T-helper 9 cell (primary cell): ENCODE measurements around the gene WDSUB1.

ENCODE experiments used
- DNase-seq: peaks from one replicate; pipeline ENCODE4 v3.0.0-alpha.2; 2020
- total RNA-seq, 2 donors: gene quantifications; one replicate each; lab custom pipeline; 2026; lab: John Stamatoyannopoulos, UW

Gene WDSUB1
- total RNA-seq = 5.6 to 9.4 reads per million in 2 donors

- no peak for DNase-seq
Measured at GRCh38 chr2:159285929-159286708, at the start of gene WDSUB1. TSS of gene WDSUB1 (minus strand) at chr2:159286703. CDS start at chr2:159283069, 3,634 bp downstream.

- DNase-seq = no peak
Measured at GRCh38 chr2:159326569-159327255, 40.2 kb upstream of the WDSUB1 start.

GRCh38 chr2:159322419-159322818 is 35.9 kb upstream of the WDSUB1 start:
- no peak for DNase-seq

- no peak for DNase-seq
Measured at GRCh38 chr2:159317392-159318088, 31.0 kb upstream of the WDSUB1 start.

GRCh38 chr2:159307942-159308341 is 21.4 kb upstream of the WDSUB1 start:
- no peak for DNase-seq

- DNase-seq = no peak
Measured at GRCh38 chr2:159300586-159300985, 14.1 kb upstream of the WDSUB1 start.

- DNase-seq = no peak
Measured at GRCh38 chr2:159298967-159299366, 12.5 kb upstream of the WDSUB1 start.

GRCh38 chr2:159297042-159297707 is 10.7 kb upstream of the WDSUB1 start:
- DNase-seq = no peak

GRCh38 chr2:159292157-159292556 is 5.7 kb upstream of the WDSUB1 start:
- DNase-seq = no peak

- no peak for DNase-seq
Measured at GRCh38 chr2:159290289-159290907, 3.9 kb upstream of the WDSUB1 start.

- DNase-seq = no peak
Measured at GRCh38 chr2:159287733-159288132, 1.2 kb upstream of the WDSUB1 start.

GRCh38 chr2:159286709-159287441 is 372 bp upstream of the WDSUB1 start:
- peak; percentile 98 for DNase-seq

GRCh38 chr2:159285433-159285832 is 1.1 kb downstream of the WDSUB1 start:
- no peak for DNase-seq

- DNase-seq = no peak
Measured at GRCh38 chr2:159283529-159283928, 3.0 kb downstream of the WDSUB1 start.

GRCh38 chr2:159281002-159281401 is 5.5 kb downstream of the WDSUB1 start:
- no peak for DNase-seq

- no peak for DNase-seq
Measured at GRCh38 chr2:159279700-159280099, 6.8 kb downstream of the WDSUB1 start.

GRCh38 chr2:159275111-159275510 is 11.4 kb downstream of the WDSUB1 start:
- DNase-seq = no peak

GRCh38 chr2:159272156-159272555 is 14.3 kb downstream of the WDSUB1 start:
- DNase-seq = no peak

GRCh38 chr2:159270744-159271379 is 15.6 kb downstream of the WDSUB1 start:
- DNase-seq = no peak

GRCh38 chr2:159267921-159268320 is 18.6 kb downstream of the WDSUB1 start:
- no peak for DNase-seq

GRCh38 chr2:159266554-159266953 is 19.9 kb downstream of the WDSUB1 start:
- no peak for DNase-seq
